ENCODE results near the gene FRY.

DNA sequence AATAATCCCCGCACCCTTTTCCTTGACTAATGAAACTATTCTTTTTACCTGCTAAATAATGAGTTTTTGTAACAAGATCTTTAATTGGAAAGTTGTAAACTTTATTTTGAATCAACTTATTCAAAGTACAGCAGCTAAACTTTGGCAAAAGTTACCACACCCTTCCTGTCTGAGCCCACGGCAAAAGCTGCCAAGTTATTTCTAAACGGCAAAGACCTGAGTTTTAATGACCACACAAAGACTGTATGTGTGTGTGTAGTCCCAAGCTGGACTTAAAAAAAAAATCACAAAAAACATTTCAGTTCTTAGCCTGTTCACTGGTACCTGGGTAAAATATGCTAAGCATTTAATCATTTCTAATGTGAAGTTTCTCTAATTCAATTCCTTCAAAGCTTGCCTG, 222.8 kb downstream of the FRY start:
- TF ChIP-seq, protein P1, sequence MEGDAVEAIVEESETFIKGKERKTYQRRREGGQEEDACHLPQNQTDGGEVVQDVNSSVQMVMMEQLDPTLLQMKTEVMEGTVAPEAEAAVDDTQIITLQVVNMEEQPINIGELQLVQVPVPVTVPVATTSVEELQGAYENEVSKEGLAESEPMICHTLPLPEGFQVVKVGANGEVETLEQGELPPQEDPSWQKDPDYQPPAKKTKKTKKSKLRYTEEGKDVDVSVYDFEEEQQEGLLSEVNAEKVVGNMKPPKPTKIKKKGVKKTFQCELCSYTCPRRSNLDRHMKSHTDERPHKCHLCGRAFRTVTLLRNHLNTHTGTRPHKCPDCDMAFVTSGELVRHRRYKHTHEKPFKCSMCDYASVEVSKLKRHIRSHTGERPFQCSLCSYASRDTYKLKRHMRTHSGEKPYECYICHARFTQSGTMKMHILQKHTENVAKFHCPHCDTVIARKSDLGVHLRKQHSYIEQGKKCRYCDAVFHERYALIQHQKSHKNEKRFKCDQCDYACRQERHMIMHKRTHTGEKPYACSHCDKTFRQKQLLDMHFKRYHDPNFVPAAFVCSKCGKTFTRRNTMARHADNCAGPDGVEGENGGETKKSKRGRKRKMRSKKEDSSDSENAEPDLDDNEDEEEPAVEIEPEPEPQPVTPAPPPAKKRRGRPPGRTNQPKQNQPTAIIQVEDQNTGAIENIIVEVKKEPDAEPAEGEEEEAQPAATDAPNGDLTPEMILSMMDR (IDR thresholded peaks at IDR 0.05), result no peak
- TF ChIP-seq POLR2A (IDR thresholded peaks at IDR 0.05), result no peak

All from Peyer's patch (tissue), 4 donors.